Neural cell (in vitro differentiated cells): ENCODE measurements around the gene MMP7. TPM values are rescaled to one million over a fixed set of nuclear protein-coding genes. Genes with fewer than 3 reads are reported as not detected.

Experiments
- H2AFZ ChIP-seq: fragments of 200-600, 300-800 bp; sonication (generic), shearing (Covaris generic); 2 replicates; pipeline ENCODE4 v1.6.0; 2014; ENCODE audit warnings: low read depth, mild to moderate bottlenecking, antibody characterized with exemption, low read length, moderate library complexity
- H3F3A ChIP-seq: fragments of 200-600 bp; shearing (Covaris generic); 2 replicates; pipeline ENCODE4 v1.6.1; 2016; ENCODE audit warnings: mild to moderate bottlenecking, moderate library complexity, mixed read lengths, antibody characterized with exemption, low read length; ENCODE audit not compliant: insufficient read depth, poor library complexity, severe bottlenecking
- H3K27ac ChIP-seq: fragments of 200-600, 300-800 bp; sonication (generic), shearing (Covaris generic); 2 replicates; pipeline ENCODE4 v1.5.1; 2014; ENCODE audit warnings: mild to moderate bottlenecking, low read length, moderate library complexity
- H3K27me3 ChIP-seq: fragments of 300-800, 200-600 bp; sonication (generic), shearing (Covaris generic); 2 replicates; pipeline ENCODE4 v1.6.0; 2014; ENCODE audit warnings: mild to moderate bottlenecking, low read depth, low read length, moderate library complexity; ENCODE audit not compliant: insufficient read depth
- H3K36me3 ChIP-seq: fragments of 300-800, 200-600 bp; sonication (generic), shearing (Covaris generic); 2 replicates; pipeline ENCODE4 v1.5.1; 2014; ENCODE audit warnings: mild to moderate bottlenecking, antibody characterized with exemption, low read length, moderate library complexity; ENCODE audit not compliant: insufficient read depth
- H3K4me2 ChIP-seq: fragments of 300-800, 200-600 bp; sonication (generic), shearing (Covaris generic); 2 replicates; pipeline ENCODE4 v1.6.0; 2014; ENCODE audit warnings: mild to moderate bottlenecking, low read length
- H3K4me3 ChIP-seq: fragments of 300-800, 200-600 bp; sonication (generic), shearing (Covaris generic); 2 replicates; pipeline ENCODE4 v1.5.1; 2014; ENCODE audit warnings: mild to moderate bottlenecking, low read length, moderate library complexity
- H3K79me2 ChIP-seq: fragments of 200-600 bp; shearing (Covaris generic); replicated peaks from 2 replicates; pipeline ENCODE4 v1.6.0; 2014; ENCODE audit warnings: mild to moderate bottlenecking, low read length, moderate library complexity; ENCODE audit not compliant: insufficient read depth
- H3K9ac ChIP-seq: fragments of 300-800, 200-600 bp; sonication (generic), shearing (Covaris generic); 2 replicates; pipeline ENCODE4 v1.6.1; 2016; ENCODE audit warnings: mild to moderate bottlenecking, low read length, mixed read lengths
- H3K9me2 ChIP-seq: fragments of 200-600 bp; shearing (Covaris generic); 2 replicates; pipeline ENCODE4 v1.6.1; 2016; ENCODE audit warnings: mild to moderate bottlenecking, low read length, mixed read lengths; ENCODE audit not compliant: insufficient read depth
- H3K9me3 ChIP-seq: fragments of 200-600, 300-800 bp; sonication (generic), shearing (Covaris generic); 2 replicates; pipeline ENCODE4 v1.6.1; 2016; ENCODE audit warnings: mild to moderate bottlenecking, mixed run types, low read length, moderate library complexity, mixed read lengths
- H4K20me1 ChIP-seq: fragments of 200-600 bp; shearing (Covaris generic); 2 replicates; pipeline ENCODE4 v1.6.1; 2016; ENCODE audit warnings: mild to moderate bottlenecking, mixed run types; ENCODE audit not compliant: insufficient read depth
- EP300 ChIP-seq: fragments of 450-650 bp; conservative IDR thresholded peaks from 2 replicates; pipeline ENCODE4 v1.6.1; 2014; ENCODE audit warnings: antibody characterized with exemption, mild to moderate bottlenecking, moderate library complexity; ENCODE audit not compliant: poor library complexity, severe bottlenecking
- EZH2 ChIP-seq: fragments of 200-600, 300-800 bp; shearing (Covaris generic), sonication (generic); IDR thresholded peaks from 2 replicates; pipeline ENCODE4 v1.6.1; 2014; ENCODE audit warnings: antibody characterized with exemption, low read length, borderline replicate concordance, mild to moderate bottlenecking; ENCODE audit not compliant: insufficient read depth, poor library complexity, severe bottlenecking
- MXI1 ChIP-seq: fragments of 450-650 bp; conservative IDR thresholded peaks from 2 replicates; pipeline ENCODE4 v1.6.1; 2014; ENCODE audit warnings: antibody characterized with exemption, mild to moderate bottlenecking; ENCODE audit not compliant: poor library complexity, severe bottlenecking
- POLR2AphosphoS5 ChIP-seq: IDR thresholded peaks from 2 replicates; pipeline ENCODE4 v1.6.1; 2012
- RAD21 ChIP-seq: fragments of 450-650 bp; conservative IDR thresholded peaks from 2 replicates; pipeline ENCODE4 v1.6.1; 2014; ENCODE audit warnings: antibody characterized with exemption, mild to moderate bottlenecking, moderate library complexity
- REST ChIP-seq: IDR thresholded peaks from 2 replicates; pipeline ENCODE4 v1.6.1; 2012; ENCODE audit warnings: borderline replicate concordance
- SMC3 ChIP-seq: fragments of 450-650 bp; conservative IDR thresholded peaks from 2 replicates; pipeline ENCODE4 v1.6.1; 2014; ENCODE audit warnings: antibody characterized with exemption, mild to moderate bottlenecking, moderate library complexity; ENCODE audit not compliant: poor library complexity
- TAF1 ChIP-seq: IDR thresholded peaks from 2 replicates; pipeline ENCODE4 v1.6.1; 2012; ENCODE audit warnings: low read depth
- polyA plus RNA-seq: library from polyadenylated mRNA; depleted of rRNA; stranded (reverse); fragments of >200 nt; gene quantifications from 2 replicates; pipeline ENCODE4 v1.2.3, GENCODE V29; 2014
- TF ChIP-seq, protein P1 (sequence below): fragments of 450-650 bp; IDR thresholded peaks from 2 replicates; pipeline ENCODE4 v1.5.1; 2014; ENCODE audit warnings: antibody characterized with exemption, mild to moderate bottlenecking, moderate library complexity; ENCODE audit not compliant: poor library complexity, severe bottlenecking

The MMP7 gene
- polyA plus RNA-seq, 1 donor from 2014 or later: not detected

GRCh38 chr11:102551169-102551781, 20.7 kb upstream of the MMP7 start:
- Histone ChIP-seq H3K79me2 (no peaks in the 10 kb centered on the region), H3K9me3 (no peaks in the 10 kb centered on the region), H3F3A (no peaks in the 10 kb centered on the region), H3K9ac (no peak overlapping the region), H3K36me3 (no peaks in the 10 kb centered on the region), H4K20me1 (no peaks in the 10 kb centered on the region), H3K27ac (no peak overlapping the region), H3K27me3 (no peaks in the 10 kb centered on the region), H2AFZ (no peak overlapping the region), H3K9me2 (no peaks in the 10 kb centered on the region), H3K4me3 (no peak overlapping the region), H3K4me2 (no peak overlapping the region)
- TF ChIP-seq SMC3 (no peak), RAD21 (no peak), EP300 (no peak), TAF1 (no peak), REST (no peak), POLR2AphosphoS5 (no peak), MXI1 (no peak), EZH2 (no peak)
- TF ChIP-seq, protein P1, sequence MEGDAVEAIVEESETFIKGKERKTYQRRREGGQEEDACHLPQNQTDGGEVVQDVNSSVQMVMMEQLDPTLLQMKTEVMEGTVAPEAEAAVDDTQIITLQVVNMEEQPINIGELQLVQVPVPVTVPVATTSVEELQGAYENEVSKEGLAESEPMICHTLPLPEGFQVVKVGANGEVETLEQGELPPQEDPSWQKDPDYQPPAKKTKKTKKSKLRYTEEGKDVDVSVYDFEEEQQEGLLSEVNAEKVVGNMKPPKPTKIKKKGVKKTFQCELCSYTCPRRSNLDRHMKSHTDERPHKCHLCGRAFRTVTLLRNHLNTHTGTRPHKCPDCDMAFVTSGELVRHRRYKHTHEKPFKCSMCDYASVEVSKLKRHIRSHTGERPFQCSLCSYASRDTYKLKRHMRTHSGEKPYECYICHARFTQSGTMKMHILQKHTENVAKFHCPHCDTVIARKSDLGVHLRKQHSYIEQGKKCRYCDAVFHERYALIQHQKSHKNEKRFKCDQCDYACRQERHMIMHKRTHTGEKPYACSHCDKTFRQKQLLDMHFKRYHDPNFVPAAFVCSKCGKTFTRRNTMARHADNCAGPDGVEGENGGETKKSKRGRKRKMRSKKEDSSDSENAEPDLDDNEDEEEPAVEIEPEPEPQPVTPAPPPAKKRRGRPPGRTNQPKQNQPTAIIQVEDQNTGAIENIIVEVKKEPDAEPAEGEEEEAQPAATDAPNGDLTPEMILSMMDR: no peak

DNA sequence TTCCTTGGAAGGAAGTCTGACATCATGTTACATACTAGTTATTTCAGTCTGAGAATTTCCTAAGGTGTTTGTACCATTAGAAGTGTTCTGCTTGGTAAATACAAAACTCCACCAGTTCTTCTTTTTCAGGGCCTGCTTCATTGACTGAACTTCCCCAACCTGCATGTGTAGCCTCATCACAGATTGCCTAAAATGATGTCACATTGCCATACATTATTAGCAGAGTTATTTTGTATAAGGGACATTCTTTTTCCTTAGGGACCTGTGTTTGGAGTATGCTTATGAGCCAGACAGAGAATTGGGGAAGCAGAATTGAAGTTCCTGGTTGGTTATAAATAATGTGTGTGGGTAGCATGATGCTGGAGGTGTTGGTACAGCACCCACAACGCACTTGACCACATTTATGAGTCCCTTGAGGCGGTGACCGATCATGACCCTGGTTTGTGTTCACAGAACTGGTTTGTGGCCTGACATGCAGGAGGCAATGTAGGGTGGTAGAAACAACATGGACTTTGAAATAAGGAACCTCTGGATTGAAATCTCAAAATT, 16.4 kb upstream of the MMP7 start:
- Histone ChIP-seq H2AFZ (no peak overlapping the region), H3K4me3 (no peak overlapping the region), H3K27ac (no peak overlapping the region), H3F3A (no peaks in the 10 kb centered on the region), H3K9ac (no peak overlapping the region), H4K20me1 (no peaks in the 10 kb centered on the region), H3K27me3 (no peaks in the 10 kb centered on the region), H3K9me3 (no peaks in the 10 kb centered on the region), H3K36me3 (no peaks in the 10 kb centered on the region), H3K79me2 (no peaks in the 10 kb centered on the region), H3K9me2 (no peaks in the 10 kb centered on the region), H3K4me2 (no peak overlapping the region)
- no peak for TF ChIP-seq EZH2
- no peak for TF ChIP-seq MXI1
- no peak for TF ChIP-seq TAF1
- no peak for TF ChIP-seq POLR2AphosphoS5
